CD14-positive monocyte (primary cell): ENCODE results near the gene TBC1D7. TPM values are rescaled to one million over a fixed set of nuclear protein-coding genes. Genes with fewer than 3 reads are reported as not detected.
A peak's percentile ranks its signal among the peaks of the same experiment; 100 is the strongest.

Source experiments
- DNase-seq, 3 donors: peaks; one replicate each; pipeline ENCODE4 v3.0.0-alpha.2; 2011 to 2022
- H2AFZ ChIP-seq: 2 replicates; pipeline ENCODE4 v1.6.0; 2012; ENCODE audit warnings: mild to moderate bottlenecking, low read depth, low read length, inconsistent platforms; ENCODE audit not compliant: insufficient read depth, poor library complexity, severe bottlenecking
- H3K27ac ChIP-seq, 2 donors: 1 replicate in 1 of 2; 2 replicates in 1 of 2; pipeline ENCODE4 v1.5.1; 2012 to 2013; ENCODE audit warnings: low read length in 2 of 2, control low read depth in 1 of 2, inconsistent platforms in 1 of 2, low read depth in 1 of 2, mild to moderate bottlenecking in 1 of 2
- H3K27me3 ChIP-seq, 2 donors: one replicate each; pipeline versions ENCODE4 v1.6.0 to v1.6.1; 2011 to 2013; ENCODE audit warnings: low read length in 2 of 2; ENCODE audit not compliant: control insufficient read depth in 2 of 2, insufficient read depth in 2 of 2
- H3K36me3 ChIP-seq, 2 donors: replicated peaks in 1 of 2; 1 replicate in 1 of 2; 2 replicates in 1 of 2; pipeline versions ENCODE4 v1.5.1 to v1.6.1; 2012 to 2013; ENCODE audit warnings: low read length in 2 of 2, control low read depth in 1 of 2, inconsistent platforms in 1 of 2, mild to moderate bottlenecking in 1 of 2; ENCODE audit not compliant: insufficient read depth in 2 of 2, control insufficient read depth in 1 of 2
- H3K4me1 ChIP-seq, 2 donors: 1 replicate in 1 of 2; 2 replicates in 1 of 2; pipeline versions ENCODE4 v1.5.1 to v1.6.1; 2012 to 2013; ENCODE audit warnings: low read length in 2 of 2, control low read depth in 1 of 2, inconsistent platforms in 1 of 2, mild to moderate bottlenecking in 1 of 2, moderate library complexity in 1 of 2; ENCODE audit not compliant: insufficient read depth in 2 of 2, control insufficient read depth in 1 of 2
- H3K4me2 ChIP-seq: replicated peaks from 2 replicates; pipeline ENCODE3; 2012; ENCODE audit warnings: low read length, moderate library complexity, mild to moderate bottlenecking; ENCODE audit not compliant: poor library complexity, severe bottlenecking; ENCODE audit errors: extremely low read depth
- H3K4me3 ChIP-seq, 3 experiments: fragments of 200-600 bp in 1 of 3; sonication (generic) in 1 of 3; replicated peaks in 1 of 3; 1 replicate in 2 of 3; 2 replicates in 1 of 3; pipeline ENCODE4 v1.5.1; 2011 to 2013; ENCODE audit warnings: low read length in 3 of 3, mild to moderate bottlenecking in 3 of 3, control low read depth in 2 of 3, low read depth in 2 of 3, inconsistent platforms in 1 of 3, moderate library complexity in 1 of 3
- H3K79me2 ChIP-seq: 2 replicates; pipeline ENCODE4 v1.6.0; 2012; ENCODE audit warnings: mild to moderate bottlenecking, control low read depth, inconsistent platforms, low read length, moderate library complexity; ENCODE audit not compliant: insufficient read depth
- H3K9ac ChIP-seq: 2 replicates; pipeline ENCODE4 v1.6.0; 2017; ENCODE audit warnings: low read length, mild to moderate bottlenecking; ENCODE audit not compliant: insufficient read depth, poor library complexity, severe bottlenecking
- H3K9me3 ChIP-seq, 2 donors: replicated peaks in 1 of 2; 1 replicate in 1 of 2; 2 replicates in 1 of 2; pipeline versions ENCODE4 v1.5.1 to v1.6.1; 2012 to 2013; ENCODE audit warnings: low read length in 2 of 2, control low read depth in 1 of 2; ENCODE audit not compliant: control insufficient read depth in 1 of 2, insufficient read depth in 1 of 2
- H4K20me1 ChIP-seq: 2 replicates; pipeline ENCODE4 v1.6.0; 2012; ENCODE audit warnings: mild to moderate bottlenecking, low read length, control low read depth, moderate library complexity; ENCODE audit not compliant: insufficient read depth
- H3K27ac Mint-ChIP-seq, 7 donors: one replicate each; pipeline ENCODE4 v1.8.0; 2020; ENCODE audit warnings: mild to moderate bottlenecking in 7 of 7, mixed read lengths in 7 of 7, moderate library complexity in 6 of 7, inconsistent platforms in 2 of 7
- H3K27me3 Mint-ChIP-seq, 3 donors: one replicate each; pipeline ENCODE4 v1.8.0; 2021 to 2022; ENCODE audit warnings: low read depth in 3 of 3, mild to moderate bottlenecking in 3 of 3, mixed read lengths in 3 of 3, moderate library complexity in 3 of 3, inconsistent platforms in 1 of 3
- H3K36me3 Mint-ChIP-seq, 2 donors: one replicate each; pipeline ENCODE4 v1.8.0; 2020; ENCODE audit warnings: mixed read lengths in 2 of 2, inconsistent platforms in 1 of 2, mild to moderate bottlenecking in 1 of 2
- H3K4me1 Mint-ChIP-seq: one replicate; pipeline ENCODE4 v1.8.0; 2020; ENCODE audit warnings: mild to moderate bottlenecking, mixed read lengths
- H3K4me3 Mint-ChIP-seq, 2 donors: one replicate each; pipeline ENCODE4 v1.8.0; 2020; ENCODE audit warnings: mild to moderate bottlenecking in 2 of 2, mixed read lengths in 2 of 2, moderate library complexity in 1 of 2
- H3K9me3 Mint-ChIP-seq, 7 donors: one replicate each; pipeline ENCODE4 v1.8.0; 2020 to 2022; ENCODE audit warnings: mixed read lengths in 7 of 7, mild to moderate bottlenecking in 6 of 7, moderate library complexity in 6 of 7, inconsistent platforms in 2 of 7
- CTCF ChIP-seq: fragments of 200-600 bp; IDR thresholded peaks from one replicate; pipeline ENCODE4 v1.8.0; 2022; ENCODE audit warnings: antibody characterized with exemption, mild to moderate bottlenecking
- WGBS: methylation state at CpG from one replicate; pipeline ENCODE4 v1.1.5; 2013; ENCODE audit warnings: missing lambda C conversion rate; ENCODE audit not compliant: insufficient coverage; 5-methylcytosine and 5-hydroxymethylcytosine counted together
- intact Hi-C, 2 donors: fragments of 100-400 bp; cut with micrococcal nuclease; formaldehyde crosslinking; loops; one replicate each; pipeline versions ENCODE4 v1.15.0 to v1.15.1; 2023
- polyA plus RNA-seq, 3 donors: library from polyadenylated mRNA; depleted of rRNA in 1 of 3; unstranded in 2 of 3; stranded (reverse) in 1 of 3; fragments of 300-500 nt in 2 of 3; fragments of >200 nt in 1 of 3; fragmentation: Illumina TruSeq in 2 of 3; gene quantifications; 1 replicate in 2 of 3; 2 replicates in 1 of 3; pipeline ENCODE4 v1.2.3, GENCODE V29; 2012 to 2021

TBC1D7 gene
- polyA plus RNA-seq, 3 donors, result 12.2 to 34.3 (median 34.3) TPM

- H3K79me2 ChIP-seq, result no peaks in the 10 kb centered on the region
- no peak overlapping the region for H3K27ac ChIP-seq
- peaks cover 8 to 11% of the 10 kb centered on the region in 2 donors for H3K4me1 ChIP-seq
- Mint-ChIP-seq H3K4me1 (peaks cover 12% of the 10 kb centered on the region), H3K9me3 (no peaks in the 10 kb centered on the region), H3K27ac (peak overlapping the region in 2 of 7 donors; percentile 49 to 69), H3K27me3 (peaks cover 0 to 1% (median 1%) of the 10 kb centered on the region in 3 donors), H3K36me3 (peaks cover 64 to 66% of the 10 kb centered on the region in 2 donors), H3K4me3 (no peak overlapping the region)
- intact Hi-C loops, result no loop called here
- H3K4me2 ChIP-seq, result no peak overlapping the region
- H2AFZ ChIP-seq, result no peak overlapping the region
- no peaks in the 10 kb centered on the region for H3K9me3 ChIP-seq
- WGBS, result 97% methylated on average over 10 of the region's 11 CpGs
- no peak overlapping the region for H3K4me3 ChIP-seq
- no peaks in the 10 kb centered on the region for H4K20me1 ChIP-seq
- TF ChIP-seq CTCF, result no peak
- no peaks in the 10 kb centered on the region for H3K27me3 ChIP-seq
- H3K36me3 ChIP-seq, result peaks cover 25 to 62% of the 10 kb centered on the region in 2 donors
- H3K9ac ChIP-seq, result no peak overlapping the region
- no peak for DNase-seq
These were observed 32.8 kb downstream of the TBC1D7 start for GRCh38 chr6:13295576-13295975.

GRCh38 chr6:13294499-13295069, 33.8 kb downstream of the TBC1D7 start:
- peaks cover 62 to 64% of the 10 kb centered on the region in 2 donors for H3K36me3 Mint-ChIP-seq
- no peak overlapping the region for H2AFZ ChIP-seq
- no peak overlapping the region for H3K27ac ChIP-seq
- TF ChIP-seq CTCF, result no peak
- H3K27me3 Mint-ChIP-seq, result peaks cover 0 to 1% (median 1%) of the 10 kb centered on the region in 3 donors
- peaks cover 12% of the 10 kb centered on the region for H3K4me1 Mint-ChIP-seq
- intact Hi-C loops, result no loop called here
- H4K20me1 ChIP-seq, result no peaks in the 10 kb centered on the region
- H3K36me3 ChIP-seq, result peaks cover 18 to 52% of the 10 kb centered on the region in 2 donors
- DNase-seq, result peak; percentile 44 to 59 (median 51)
- no peak overlapping the region for H3K4me3 ChIP-seq
- no peaks in the 10 kb centered on the region for H3K9me3 ChIP-seq
- no peaks in the 10 kb centered on the region for H3K9me3 Mint-ChIP-seq
- no peak overlapping the region for H3K9ac ChIP-seq
- H3K79me2 ChIP-seq, result no peaks in the 10 kb centered on the region
- no peak overlapping the region for H3K4me3 Mint-ChIP-seq
- no peak overlapping the region for H3K4me2 ChIP-seq
- WGBS, result 54% methylated on average over 11 of the region's 13 CpGs
- H3K27ac Mint-ChIP-seq, result peak overlapping the region in 6 of 7 donors; percentile 3 to 79 (median 48)
- H3K4me1 ChIP-seq, result peaks cover 8 to 11% of the 10 kb centered on the region in 2 donors
- no peaks in the 10 kb centered on the region for H3K27me3 ChIP-seq
